HG03457 (cell line): ENCODE measurements around the gene BLM.
"Not testable (repeated sequence)": the region's sequence is repeated elsewhere in the genome, so short reads cannot be mapped to it uniquely, and the experiment has no call there.

Experiments
- ATAC-seq: cut with Tn5 transposase; IDR thresholded peaks from one replicate; pipeline ENCODE4 v1.9.1; 2021; ENCODE audit warnings: moderate number of reproducible peaks; ENCODE audit not compliant: unreplicated experiment

Gene BLM

DNA sequence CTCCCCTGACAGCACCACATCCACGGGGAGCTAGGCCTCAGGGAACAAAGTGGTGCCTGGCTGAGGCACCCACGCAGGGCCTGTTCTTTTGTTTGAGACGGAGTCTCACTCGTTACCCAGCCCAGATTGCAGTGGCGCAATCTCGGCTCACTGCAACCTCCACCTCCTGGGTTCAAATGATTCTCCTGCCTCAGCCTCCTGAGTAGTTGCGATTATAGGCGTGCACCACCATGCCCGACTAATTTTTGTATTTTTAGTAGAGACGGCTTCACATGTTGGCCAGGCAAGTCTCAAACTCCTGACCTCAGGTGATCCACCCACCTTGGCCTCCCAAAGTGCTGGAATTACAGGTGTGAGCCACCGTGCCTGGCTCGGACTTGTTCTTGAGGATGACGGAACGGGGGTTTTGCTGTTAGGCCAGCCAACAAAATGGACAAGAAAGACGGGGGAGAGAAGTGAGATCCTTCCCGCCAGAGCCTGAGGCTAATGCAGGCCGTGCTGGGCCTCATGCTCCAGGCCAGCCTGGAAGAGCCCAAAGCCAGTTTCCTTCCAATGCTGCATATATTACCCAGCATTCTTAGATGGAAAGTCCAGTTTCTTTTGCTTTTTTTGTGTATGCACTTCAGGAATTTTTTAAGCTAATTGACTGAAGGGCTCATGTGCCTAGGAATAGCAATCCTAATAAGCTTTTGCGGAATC lies 123.2 kb downstream of the BLM start:
- no peak for ATAC-seq

DNA sequence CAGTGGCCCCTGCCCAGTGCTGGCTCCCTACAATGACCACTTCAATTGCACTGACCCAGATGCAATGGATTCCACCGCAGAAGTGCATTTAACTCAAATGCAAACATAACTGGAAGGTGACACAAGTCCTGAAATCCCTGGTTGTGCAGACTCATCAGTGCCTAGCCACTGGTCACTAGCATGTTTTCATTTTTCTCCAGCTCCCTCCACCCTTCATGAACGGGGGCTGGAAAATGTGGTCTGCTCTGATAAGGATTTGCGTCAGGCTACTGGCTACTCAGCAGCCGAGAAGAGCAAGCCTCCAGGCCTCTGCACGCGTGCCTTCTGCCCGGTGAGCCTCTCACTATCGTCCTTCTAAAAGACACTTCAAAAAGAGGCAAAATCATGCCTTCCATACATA lies 123.8 kb downstream of the BLM start:
- ATAC-seq: no peak

DNA sequence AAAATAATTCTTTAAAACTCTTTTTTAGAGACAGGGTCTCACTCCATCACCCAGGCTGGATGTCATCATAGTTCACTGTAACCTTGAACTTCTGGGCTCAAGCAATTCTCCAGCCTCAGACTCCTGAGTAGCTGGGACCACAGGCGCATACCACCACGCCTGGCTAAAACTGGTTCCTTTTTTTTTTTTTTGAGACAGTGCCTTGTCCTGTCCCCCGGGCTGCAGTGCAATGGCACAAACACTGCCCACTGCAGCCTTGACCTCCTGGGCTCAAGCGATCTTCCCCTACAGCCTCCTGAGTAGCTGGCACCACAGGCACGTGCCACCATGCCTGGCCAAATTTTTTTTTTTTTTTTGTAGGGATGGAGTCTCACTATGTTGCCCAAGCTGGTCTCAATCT lies 127.5 kb downstream of the BLM start:
- ATAC-seq: no peak

DNA sequence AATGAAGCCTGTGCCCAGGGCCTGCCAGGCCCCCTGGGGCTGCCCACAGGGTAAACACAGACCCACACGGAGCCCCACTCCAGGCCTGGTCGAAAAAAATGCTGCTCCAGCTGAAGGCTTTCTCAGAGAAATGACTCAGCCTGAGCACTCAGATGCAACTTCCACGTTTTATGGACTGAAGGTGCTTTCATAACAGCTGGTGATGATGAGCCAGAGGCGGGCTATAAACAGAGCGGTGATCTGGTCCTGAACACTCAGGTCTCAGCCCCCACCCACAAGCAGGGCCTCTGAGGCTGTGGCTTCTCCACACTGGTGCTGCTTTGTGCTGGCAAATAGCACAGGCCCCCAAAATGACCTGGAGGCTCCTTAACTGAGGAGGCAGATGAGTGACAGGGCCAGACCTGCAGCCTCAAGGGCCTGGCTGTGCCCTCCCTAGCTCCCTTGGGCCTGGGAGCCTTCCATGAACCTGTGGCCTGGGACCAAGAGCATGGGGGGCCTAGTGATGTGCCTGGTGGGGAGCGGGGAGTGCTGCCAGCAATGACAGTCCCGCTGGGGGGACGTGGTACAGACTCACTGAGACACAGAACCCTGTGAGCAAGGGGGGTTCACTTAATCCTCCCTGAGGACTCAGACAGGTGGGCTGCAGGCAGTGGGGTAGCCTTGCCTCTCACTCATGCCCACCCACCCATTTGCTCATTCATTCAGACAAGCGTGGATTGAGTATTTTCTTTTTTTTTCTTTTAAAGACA lies 128.2 kb downstream of the BLM start:
- ATAC-seq: peak; percentile 51

DNA sequence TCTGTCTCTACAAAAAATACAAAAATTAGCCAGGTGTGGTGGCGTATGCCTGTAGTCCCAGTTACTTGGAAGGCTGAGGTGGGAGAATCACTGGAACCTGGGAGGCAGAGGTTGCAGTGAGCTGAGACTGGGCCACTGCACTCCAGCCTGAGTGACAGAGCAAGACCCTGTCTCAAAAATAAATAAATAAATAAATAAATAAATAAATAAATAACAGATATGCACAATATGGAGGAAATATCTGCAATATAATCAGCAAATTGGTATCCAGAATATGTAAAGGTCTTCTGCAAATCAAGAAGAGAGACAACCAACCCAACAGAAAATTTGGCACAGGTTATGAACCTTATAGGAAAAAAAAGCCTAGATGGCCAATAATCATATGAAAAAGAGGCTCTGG lies 132.3 kb downstream of the BLM start:
- ATAC-seq: not testable (repeated sequence)

DNA sequence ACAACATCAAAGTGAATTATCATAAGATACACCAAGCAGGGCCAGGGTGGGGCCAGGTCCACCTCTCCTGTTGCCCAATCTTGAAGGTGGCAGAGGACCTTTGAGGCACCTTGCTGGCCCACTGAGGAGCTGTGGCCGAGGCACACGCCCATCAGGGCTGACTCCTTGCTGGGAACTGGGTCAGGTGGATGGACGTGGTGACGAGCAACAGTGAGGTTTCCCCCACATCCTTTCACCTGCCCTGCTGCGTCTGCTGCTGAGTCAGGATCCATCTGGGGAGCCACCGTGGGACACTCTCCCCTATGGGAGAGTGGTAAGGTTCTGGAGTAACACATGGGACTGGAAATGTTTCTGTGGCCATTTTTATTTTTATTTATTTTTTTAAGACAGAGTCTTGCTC lies 134.0 kb downstream of the BLM start:
- ATAC-seq: no peak

DNA sequence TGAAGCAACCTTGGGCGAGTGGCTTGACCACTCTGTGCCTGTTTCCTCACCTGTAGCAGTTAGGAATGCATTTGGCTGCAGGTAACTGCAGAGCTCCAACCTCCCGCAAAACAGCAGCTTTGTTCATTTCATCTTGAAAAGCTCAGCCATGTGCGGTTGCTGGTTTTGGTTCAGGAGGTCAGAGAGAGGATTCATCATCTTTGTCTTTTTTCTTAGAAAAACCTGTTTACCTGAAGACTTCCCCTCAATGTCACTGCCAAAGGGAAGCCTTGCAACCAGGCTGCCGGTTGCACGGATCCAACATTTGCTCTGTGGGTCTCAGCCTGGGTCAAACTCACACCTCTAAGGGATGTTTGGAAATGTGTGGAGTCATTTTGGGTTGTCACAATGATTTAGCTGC lies 134.8 kb downstream of the BLM start:
- no peak for ATAC-seq

DNA sequence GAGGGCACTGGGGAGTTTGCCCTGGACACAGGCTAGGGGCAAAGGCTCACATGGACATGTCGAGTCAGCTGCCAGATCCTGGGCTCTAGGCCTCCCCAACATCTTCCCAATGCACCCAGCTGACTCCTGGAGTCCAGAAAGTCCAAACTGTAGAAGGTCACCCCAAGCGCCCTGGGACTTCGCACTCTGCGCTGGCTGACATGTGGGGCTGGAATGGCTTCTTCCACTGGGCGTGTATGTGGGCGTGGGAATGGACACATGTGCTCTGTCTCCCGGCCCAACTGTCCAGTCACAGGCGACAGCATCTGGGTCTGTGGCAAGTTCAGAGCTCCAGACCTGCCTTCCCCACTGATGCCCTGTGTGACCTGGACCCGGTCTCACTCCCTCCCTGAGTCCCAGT lies 138.0 kb downstream of the BLM start:
- no peak for ATAC-seq

DNA sequence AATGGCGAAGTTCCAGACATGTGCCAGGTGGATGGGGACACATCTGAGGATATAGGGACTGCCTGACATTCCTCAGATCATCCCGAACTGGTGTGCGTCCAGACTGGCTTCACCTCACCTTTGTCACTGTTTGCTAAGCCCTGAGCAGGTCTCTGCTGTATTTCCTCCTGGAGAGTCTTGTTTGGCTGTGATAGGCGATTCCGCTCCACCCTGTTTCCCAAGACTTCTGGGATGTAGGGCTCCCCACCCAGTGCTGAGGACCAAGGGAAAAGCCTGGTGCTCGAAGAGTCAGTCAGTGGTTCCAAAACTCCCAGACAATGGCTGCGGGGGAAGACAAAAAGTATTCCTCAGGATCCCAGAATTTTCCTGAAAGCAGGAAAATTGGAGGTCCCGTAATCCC lies 140.2 kb downstream of the BLM start:
- ATAC-seq: no peak

DNA sequence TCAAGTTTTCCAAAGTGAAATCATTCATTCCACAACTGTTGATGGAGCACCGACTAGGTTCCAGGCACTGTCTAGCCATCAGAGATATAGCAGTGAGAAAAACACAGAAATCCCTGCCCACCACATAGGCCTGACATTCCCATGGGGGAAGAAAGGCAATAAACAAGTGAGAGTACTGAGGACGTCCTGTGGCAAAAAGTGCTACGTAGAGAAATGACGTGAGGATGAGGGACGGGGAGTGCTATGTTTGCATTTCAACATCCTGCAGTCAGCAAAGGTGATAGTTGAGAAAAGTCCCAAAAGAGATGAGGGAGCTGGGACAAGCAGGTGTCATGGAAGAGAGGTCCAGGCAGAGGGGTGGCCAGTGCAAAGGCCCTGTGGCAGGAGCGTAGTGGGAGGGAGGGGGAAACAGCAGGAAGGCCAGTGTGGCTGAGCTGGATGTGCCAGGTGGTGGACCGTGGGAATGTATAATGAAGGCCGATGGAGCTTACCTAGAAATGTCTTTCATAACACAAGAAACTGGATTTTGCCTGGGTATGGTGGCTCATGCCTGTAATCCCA lies 140.8 kb downstream of the BLM start:
- no peak for ATAC-seq

DNA sequence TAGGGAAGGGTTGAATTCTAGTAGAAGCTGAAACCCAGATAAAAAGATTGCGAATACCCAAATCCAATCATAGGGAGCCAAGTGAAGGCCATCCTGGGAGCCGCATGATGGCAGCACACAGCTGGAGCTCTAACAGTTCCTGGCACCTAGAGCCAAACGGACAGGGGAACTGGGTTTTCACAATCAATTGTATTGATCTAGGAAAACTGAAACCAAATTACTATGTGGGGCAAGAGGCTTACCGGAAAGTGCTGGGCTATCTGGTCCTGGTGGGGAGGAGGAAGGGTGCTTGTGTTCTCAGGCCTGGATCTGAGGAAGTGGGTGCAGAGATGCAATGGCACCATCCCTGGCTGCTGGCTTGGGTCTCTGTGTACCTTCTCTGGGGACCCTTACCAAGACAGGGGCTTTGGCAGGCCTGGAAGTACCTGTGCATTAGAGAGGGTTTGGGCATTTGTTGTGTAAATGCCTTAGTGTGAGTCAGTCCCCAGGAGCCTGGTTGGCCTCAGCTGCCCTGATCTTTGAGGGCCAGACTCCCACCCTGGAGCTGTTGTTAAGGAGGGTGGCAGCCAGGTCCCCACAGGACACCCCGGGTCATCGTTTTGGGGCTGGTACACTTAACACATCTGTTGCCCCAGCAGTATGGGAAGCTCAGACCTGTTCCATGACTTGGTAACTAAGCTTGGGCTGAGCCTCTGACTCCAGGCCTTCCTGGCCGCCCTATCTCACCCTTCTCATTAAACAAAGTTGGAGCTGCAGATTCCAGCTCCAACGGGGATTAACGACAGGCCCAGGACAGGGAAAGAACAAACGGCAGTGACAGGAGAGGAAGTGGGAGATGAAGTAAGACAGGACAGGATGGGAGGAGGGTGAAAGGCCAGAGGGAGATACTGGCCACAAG lies 142.3 kb downstream of the BLM start:
- ATAC-seq: no peak

DNA sequence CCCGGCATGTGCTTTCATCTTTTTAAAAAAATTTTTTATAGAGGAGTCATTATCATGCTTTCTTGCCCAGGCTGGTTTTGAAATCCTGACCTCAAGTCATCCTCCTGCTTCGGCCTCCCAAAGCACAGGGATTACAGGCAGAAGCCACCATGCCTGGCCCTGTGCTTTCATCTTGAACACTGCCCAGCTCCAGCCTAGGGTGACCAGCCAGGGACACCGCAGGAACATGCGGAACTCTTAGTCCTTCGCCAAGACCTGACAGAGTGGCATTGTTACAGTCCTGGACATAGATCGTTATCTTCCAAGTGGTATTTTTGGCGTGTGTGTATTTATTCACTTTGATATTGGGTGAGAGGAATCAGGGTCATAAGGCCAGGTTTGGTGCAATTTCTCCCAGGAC lies 143.3 kb downstream of the BLM start:
- ATAC-seq: no peak

DNA sequence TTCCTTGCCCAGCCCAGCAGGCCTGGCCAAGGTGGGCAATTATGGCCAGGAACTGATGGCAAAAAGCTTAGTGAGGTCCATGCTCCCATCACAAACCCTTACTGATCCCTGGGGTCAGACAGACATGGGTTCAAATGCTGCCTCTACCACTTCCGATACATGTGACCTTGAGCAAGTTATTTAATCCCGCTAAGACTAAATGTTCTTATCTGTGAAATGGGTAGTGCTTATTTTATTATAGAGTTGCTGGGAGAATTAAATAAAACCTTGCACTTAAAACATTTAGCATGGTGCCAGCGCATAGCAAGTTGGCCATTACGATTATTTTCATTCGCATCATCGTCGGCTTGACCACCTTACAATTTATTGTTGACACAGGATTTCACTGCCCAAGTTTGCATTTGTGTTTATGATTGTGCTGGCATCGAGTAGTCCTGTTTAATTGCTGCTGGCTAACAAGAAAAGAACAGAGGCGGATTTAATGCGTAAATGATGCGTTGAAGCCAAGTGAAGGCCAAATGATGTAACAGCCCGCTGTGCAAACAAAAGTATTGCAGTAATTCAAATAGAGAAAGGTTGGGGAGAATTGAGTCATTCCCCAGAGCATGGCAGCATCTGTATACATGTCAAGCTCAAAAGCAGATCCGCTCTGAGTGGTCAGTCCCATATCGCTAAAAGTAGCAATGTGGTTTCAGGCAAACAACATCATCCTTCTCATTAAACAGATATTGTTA lies 144.0 kb downstream of the BLM start:
- ATAC-seq: no peak

DNA sequence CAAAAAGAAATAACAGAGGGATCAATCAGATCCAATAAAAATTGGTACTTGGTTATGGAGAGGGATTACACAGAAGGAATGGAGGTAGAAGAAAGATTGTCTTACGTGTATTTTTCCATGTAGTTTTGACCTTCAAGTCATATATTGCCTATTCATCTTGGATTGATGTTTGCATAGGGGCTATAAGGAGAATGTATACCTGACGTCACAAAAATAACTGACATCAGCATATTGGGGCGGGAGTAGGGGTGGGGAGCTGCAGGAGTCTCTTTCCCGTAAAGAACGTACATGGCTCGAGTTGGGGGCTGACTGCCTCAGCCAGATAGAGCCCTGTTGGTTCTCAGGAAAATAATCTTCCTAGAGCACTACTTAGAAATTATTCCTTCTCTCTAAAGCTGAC lies 145.3 kb downstream of the BLM start:
- ATAC-seq: no peak

DNA sequence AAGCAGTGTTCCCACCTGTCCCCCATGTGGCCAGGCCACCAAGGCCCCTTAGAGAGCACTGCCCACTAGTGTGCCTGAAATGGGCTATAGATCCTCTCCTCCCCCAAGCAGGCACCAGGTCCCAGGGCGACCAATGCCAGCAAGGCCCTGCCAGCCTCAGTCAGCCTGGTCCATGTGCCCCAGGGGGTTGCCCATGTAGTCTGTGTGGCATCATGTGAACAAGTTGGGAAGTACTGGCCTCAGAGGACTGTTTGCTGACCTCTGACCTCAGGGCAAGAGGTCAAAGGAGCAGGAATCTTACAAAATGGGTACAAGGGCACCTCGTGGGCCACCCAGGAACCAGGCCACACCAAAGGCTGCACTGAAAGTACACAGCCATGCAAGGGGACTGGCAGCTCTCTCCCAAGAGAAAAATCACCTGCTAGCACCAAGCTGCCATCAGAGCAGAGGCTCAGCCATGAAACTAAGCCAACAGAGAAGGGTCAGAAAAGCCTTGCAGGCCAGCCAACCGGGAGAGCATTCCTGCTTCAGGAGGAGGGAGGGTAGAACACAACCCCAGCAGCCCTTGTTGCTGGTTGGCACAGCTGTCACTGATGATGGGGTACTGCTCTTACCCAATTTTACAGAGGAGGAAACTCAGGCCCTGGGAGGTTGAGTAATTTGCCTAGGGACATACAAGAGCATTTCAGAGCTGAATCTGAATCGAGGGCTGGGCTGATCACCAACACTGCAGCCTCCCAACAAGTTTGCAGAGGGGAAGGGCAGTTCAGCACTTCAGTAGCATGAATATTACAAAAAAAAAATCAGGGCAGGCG lies 146.0 kb downstream of the BLM start:
- ATAC-seq: no peak

DNA sequence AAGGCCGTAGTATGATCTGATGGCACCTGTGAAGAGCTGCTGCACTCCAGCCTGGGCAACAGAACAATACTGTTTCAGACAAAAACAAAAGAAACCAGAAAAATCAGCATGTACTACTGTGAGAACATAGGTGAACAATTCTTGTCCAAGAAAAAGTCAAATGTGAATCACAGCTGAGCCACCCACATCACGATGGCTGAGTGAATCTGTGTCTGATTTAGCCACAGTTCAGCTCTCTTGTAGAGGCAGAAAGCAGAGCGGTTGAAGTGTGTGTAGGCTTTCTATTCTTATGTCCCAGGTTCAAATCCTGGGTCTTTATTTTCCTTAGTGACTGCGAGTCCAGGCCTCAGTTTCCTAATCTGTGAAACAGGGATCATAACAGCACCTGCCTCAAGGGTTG lies 146.8 kb downstream of the BLM start:
- ATAC-seq: no peak

DNA sequence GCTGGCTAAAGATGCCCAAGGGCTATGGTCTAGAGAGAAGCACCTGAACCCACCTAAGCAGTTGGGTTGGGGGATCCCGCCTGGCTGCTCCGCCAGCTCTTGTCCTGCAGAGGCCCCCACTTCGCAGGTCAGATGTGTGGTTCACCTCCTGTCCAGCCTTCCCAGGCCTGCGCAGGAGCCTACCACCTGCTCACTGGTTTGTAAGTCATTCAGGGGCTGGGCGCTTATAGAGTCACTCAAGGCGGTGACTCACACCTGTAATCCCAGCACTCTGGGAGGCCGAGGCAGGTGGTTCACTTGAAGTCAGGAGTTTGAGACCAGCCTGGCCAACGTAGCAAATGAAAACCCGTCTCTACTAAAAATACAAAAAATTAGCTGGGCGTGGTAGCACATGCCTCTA lies 147.4 kb downstream of the BLM start:
- ATAC-seq: no peak

DNA sequence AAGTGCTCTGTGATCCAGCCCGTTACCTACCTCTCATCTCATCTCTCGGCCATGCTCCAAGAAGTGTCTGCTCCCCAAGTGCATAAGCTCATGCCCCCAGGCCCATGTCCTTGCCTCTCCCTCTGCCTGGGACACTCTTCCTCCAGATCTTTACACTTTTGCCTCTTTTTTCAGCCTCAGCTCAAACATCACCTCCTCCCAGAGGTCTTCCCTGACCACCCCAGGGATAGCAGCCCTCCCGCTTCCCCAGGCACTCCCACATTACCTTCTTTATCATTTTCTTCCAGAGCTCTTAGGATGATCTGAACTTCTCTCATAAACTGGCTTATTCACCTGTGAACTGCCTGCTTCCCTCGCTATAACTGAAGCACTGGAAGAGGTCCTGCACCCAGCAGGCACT lies 148.6 kb downstream of the BLM start:
- ATAC-seq: no peak
